ENCODE data around the gene CYRIA. TPM values are rescaled to one million over a fixed set of nuclear protein-coding genes. Genes with fewer than 3 reads are reported as not detected.

Gene CYRIA
- total RNA-seq, 1 experiment from 2014 or later: 183 TPM

GRCh38 chr2:16628314-16628713 lies 37.3 kb downstream of the CYRIA start:
- peaks cover 41% of the 10 kb centered on the region for H3K36me3 ChIP-seq (ENCODE audit: insufficient read depth, low read length, poor library complexity, severe bottlenecking)
- H3K27me3 ChIP-seq (replicated peaks; ENCODE audit: insufficient read depth, low read depth, low read length, poor library complexity): no peaks in the 10 kb centered on the region
- no TSS peak for BruUV-seq (replicated peaks)
- CTCF ChIA-PET: no interaction called here
- POLR2A ChIA-PET (ENCODE audit: low non-redundant PET): no interaction called here
- TF ChIP-seq CTCF (conservative IDR thresholded peaks at IDR 0.05; ENCODE audit: low read depth, low read length) (no peak), EZH2 (IDR thresholded peaks at IDR 0.05; ENCODE audit: borderline replicate concordance, low read depth, low read length, poor library complexity, severe bottlenecking) (no peak)
- DNase-seq (ENCODE audit: low spot score): no peak
- H3K4me1 ChIP-seq (ENCODE audit: insufficient read depth, low read length, poor library complexity, severe bottlenecking): peaks cover 100% of the 10 kb centered on the region
- peak overlapping the region; percentile 94 for H3K27ac ChIP-seq (ENCODE audit: low read depth, low read length, poor library complexity, severe bottlenecking)
- intact Hi-C loops (cut with micrococcal nuclease; ENCODE audit: unreplicated experiment): no loop called here
- no peaks in the 10 kb centered on the region for H3K9me3 ChIP-seq (ENCODE audit: low read depth, low read length, poor library complexity, severe bottlenecking)
- no peak overlapping the region for H3K4me3 ChIP-seq (ENCODE audit: low read depth, low read length, poor library complexity, severe bottlenecking)

- Histone ChIP-seq H3K4me3 (ENCODE audit: low read depth, low read length, poor library complexity, severe bottlenecking) (no peak overlapping the region), H3K27me3 (replicated peaks; ENCODE audit: insufficient read depth, low read depth, low read length, poor library complexity) (no peaks in the 10 kb centered on the region), H3K27ac (ENCODE audit: low read depth, low read length, poor library complexity, severe bottlenecking) (peak overlapping the region; percentile 94), H3K9me3 (ENCODE audit: low read depth, low read length, poor library complexity, severe bottlenecking) (no peaks in the 10 kb centered on the region), H3K36me3 (ENCODE audit: insufficient read depth, low read length, poor library complexity, severe bottlenecking) (peaks cover 44% of the 10 kb centered on the region), H3K4me1 (ENCODE audit: insufficient read depth, low read length, poor library complexity, severe bottlenecking) (peaks cover 100% of the 10 kb centered on the region)
- no peak for DNase-seq (ENCODE audit: low spot score)
- CTCF ChIA-PET: no interaction called here
- no peak for TF ChIP-seq EZH2 (IDR thresholded peaks at IDR 0.05; ENCODE audit: borderline replicate concordance, low read depth, low read length, poor library complexity, severe bottlenecking)
- no peak for TF ChIP-seq CTCF (conservative IDR thresholded peaks at IDR 0.05; ENCODE audit: low read depth, low read length)
- POLR2A ChIA-PET (ENCODE audit: low non-redundant PET): no interaction called here
- no TSS peak for BruUV-seq (replicated peaks)
- intact Hi-C loops (cut with micrococcal nuclease; ENCODE audit: unreplicated experiment): no loop called here
Observed at GRCh38 chr2:16626997-16627605, 38.5 kb downstream of the CYRIA start.

- TF ChIP-seq CTCF (conservative IDR thresholded peaks at IDR 0.05; ENCODE audit: low read depth, low read length) (no peak), EZH2 (IDR thresholded peaks at IDR 0.05; ENCODE audit: borderline replicate concordance, low read depth, low read length, poor library complexity, severe bottlenecking) (no peak)
- DNase-seq (ENCODE audit: low spot score): peak; percentile 58
- Histone ChIP-seq H3K4me1 (ENCODE audit: insufficient read depth, low read length, poor library complexity, severe bottlenecking) (peaks cover 98% of the 10 kb centered on the region), H3K27me3 (replicated peaks; ENCODE audit: insufficient read depth, low read depth, low read length, poor library complexity) (no peaks in the 10 kb centered on the region), H3K36me3 (ENCODE audit: insufficient read depth, low read length, poor library complexity, severe bottlenecking) (peaks cover 50% of the 10 kb centered on the region), H3K4me3 (ENCODE audit: low read depth, low read length, poor library complexity, severe bottlenecking) (no peak overlapping the region), H3K27ac (ENCODE audit: low read depth, low read length, poor library complexity, severe bottlenecking) (peak overlapping the region; percentile 94), H3K9me3 (ENCODE audit: low read depth, low read length, poor library complexity, severe bottlenecking) (no peaks in the 10 kb centered on the region)
- CTCF ChIA-PET: no interaction called here
- BruUV-seq (replicated peaks): no TSS peak
- POLR2A ChIA-PET (ENCODE audit: low non-redundant PET): no interaction called here
- intact Hi-C loops (cut with micrococcal nuclease; ENCODE audit: unreplicated experiment): no loop called here
Observed at GRCh38 chr2:16626497-16626896, 39.1 kb downstream of the CYRIA start.
